Activated CD8-positive, alpha-beta T cell treated with anti-CD3 and anti-CD28 coated beads, Interleukin-2, amount 10 ng/mL, durations not matched to agents 7 days and 5 days (primary cell): ENCODE results near the gene EAF2. TPM values are rescaled to one million over a fixed set of nuclear protein-coding genes. Genes with fewer than 3 reads are reported as not detected.

Source experiments
- ATAC-seq: fragments of 150-1000 bp; cut with Tn5 transposase; one replicate; pipeline ENCODE4 v1.10.0; 2021; ENCODE audit warnings: moderate library complexity
- CTCF ChIA-PET: fragments of 350-600 bp; sonication (Branson Sonifier 250); formaldehyde crosslinking; loops from one replicate; lab custom pipeline; 2021; ENCODE audit warnings: antibody characterized with exemption; lab: Charles Lee
- POLR2A ChIA-PET: fragments of 350-600 bp; sonication (Branson Sonifier 250); formaldehyde crosslinking; loops from one replicate; lab custom pipeline; 2021; ENCODE audit warnings: antibody characterized with exemption; lab: Charles Lee
- DNase-seq: peaks from one replicate; pipeline ENCODE4 v3.0.0-alpha.2; 2020
- H3K27ac Mint-ChIP-seq: one replicate; pipeline ENCODE4 v1.8.0; 2021; ENCODE audit warnings: mild to moderate bottlenecking, mixed read lengths
- H3K27me3 Mint-ChIP-seq: one replicate; pipeline ENCODE4 v1.8.0; 2021; ENCODE audit warnings: low read depth, mixed read lengths
- H3K36me3 Mint-ChIP-seq: one replicate; pipeline ENCODE4 v1.8.0; 2021; ENCODE audit warnings: low read depth, mixed read lengths
- H3K4me1 Mint-ChIP-seq: one replicate; pipeline ENCODE4 v1.8.0; 2021; ENCODE audit warnings: low read depth, mixed read lengths
- H3K4me3 Mint-ChIP-seq: one replicate; pipeline ENCODE4 v1.8.0; 2021; ENCODE audit warnings: mild to moderate bottlenecking, mixed read lengths
- H3K9me3 Mint-ChIP-seq: one replicate; pipeline ENCODE4 v1.8.0; 2022; ENCODE audit warnings: mixed read lengths; ENCODE audit not compliant: insufficient read depth
- total RNA-seq, 2 experiments: library from RNA; stranded (reverse); gene quantifications; one replicate each; pipeline ENCODE4 v1.2.3, GENCODE V29; 2021

EAF2 gene
- total RNA-seq, 2 experiments from 2014 or later, result 12.8 to 13.1 TPM

DNA sequence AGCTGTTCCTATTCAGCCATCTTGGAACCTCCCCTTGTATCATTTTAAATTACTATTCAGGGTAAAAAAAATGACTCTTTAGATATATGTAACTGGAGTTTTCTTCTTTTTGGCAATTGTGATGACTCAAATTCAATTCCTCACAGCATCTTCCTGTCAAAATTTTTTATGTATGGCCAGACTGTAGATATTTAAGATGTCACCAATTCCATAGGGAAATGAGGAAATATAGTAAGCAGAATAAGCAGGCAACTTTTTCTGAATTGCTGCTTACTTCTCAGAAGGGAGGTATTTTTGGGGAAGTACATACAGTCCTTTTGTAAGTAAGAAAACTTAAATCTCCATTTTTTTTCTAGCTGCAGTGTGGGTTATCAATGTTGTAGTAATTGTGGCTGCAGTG is 28.8 kb downstream of the EAF2 start:
- ChIA-PET POLR2A (interaction anchor here (0.6 kb wide), 1 partner anchor 173 kb away, joined by 5 read pairs; no protein-coding TSS in a partner anchor), CTCF (interaction anchor here (0.6 kb wide), 1 partner anchor 13 kb away, joined by 3 read pairs; no protein-coding TSS in a partner anchor)
- Mint-ChIP-seq H3K4me3 (no peak overlapping the region), H3K27ac (no peak overlapping the region), H3K4me1 (no peaks in the 10 kb centered on the region), H3K36me3 (peaks cover 29% of the 10 kb centered on the region), H3K27me3 (no peaks in the 10 kb centered on the region), H3K9me3 (no peaks in the 10 kb centered on the region)
- DNase-seq (no peak), ATAC-seq (no peak)

DNA sequence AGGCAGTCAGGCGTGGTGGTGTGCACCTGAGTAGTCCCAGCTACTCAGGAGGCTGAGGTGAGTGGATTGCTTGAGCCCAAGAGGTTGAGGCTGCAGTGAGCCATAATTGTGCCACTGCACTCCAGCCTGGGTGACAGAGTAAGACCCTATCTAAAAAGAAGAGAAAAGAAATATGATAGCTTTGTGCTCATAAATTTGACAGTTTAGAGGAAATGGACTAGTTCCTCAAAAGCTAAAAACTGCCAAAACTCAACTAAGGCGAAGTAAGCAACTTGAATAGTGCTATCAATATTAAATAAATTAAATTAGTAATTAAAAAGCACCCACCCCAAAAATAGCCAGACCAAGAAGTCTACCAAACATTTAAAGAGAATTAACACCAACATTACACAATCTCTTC is 34.7 kb downstream of the EAF2 start:
- DNase-seq, result no peak
- ChIA-PET POLR2A (no interaction called here), CTCF (interaction anchor here (1.3 kb wide), 1 partner anchor 13 kb away, joined by 4 read pairs; no protein-coding TSS in a partner anchor)
- H3K27me3 Mint-ChIP-seq, result no peaks in the 10 kb centered on the region
- H3K9me3 Mint-ChIP-seq, result no peaks in the 10 kb centered on the region
- no peak overlapping the region for H3K27ac Mint-ChIP-seq
- peaks cover 6% of the 10 kb centered on the region for H3K36me3 Mint-ChIP-seq
- no peak for ATAC-seq
- H3K4me3 Mint-ChIP-seq, result no peak overlapping the region
- no peaks in the 10 kb centered on the region for H3K4me1 Mint-ChIP-seq

DNA sequence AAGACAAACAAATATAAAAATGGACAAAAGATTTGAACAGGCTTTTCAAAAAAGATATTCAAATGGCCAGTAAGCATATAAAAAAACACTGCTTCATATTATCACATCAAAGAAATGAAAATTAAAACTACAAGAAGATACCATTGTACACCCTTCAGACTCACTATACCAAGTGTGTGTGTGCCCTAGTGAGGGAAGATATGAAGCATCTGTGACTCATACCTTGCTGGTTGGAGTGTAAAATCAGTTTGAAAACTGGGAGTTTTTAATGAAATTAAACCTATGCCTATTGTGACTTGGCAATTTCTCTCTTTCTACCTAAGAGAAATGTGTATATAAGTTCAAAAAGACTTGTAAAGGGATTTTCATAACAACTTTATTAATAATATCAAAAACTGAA is 35.7 kb downstream of the EAF2 start:
- no peaks in the 10 kb centered on the region for H3K27me3 Mint-ChIP-seq
- CTCF ChIA-PET, result interaction anchor here (1.3 kb wide), 1 partner anchor 12 kb away, joined by 4 read pairs; no protein-coding TSS in a partner anchor
- H3K9me3 Mint-ChIP-seq, result no peaks in the 10 kb centered on the region
- peaks cover 6% of the 10 kb centered on the region for H3K36me3 Mint-ChIP-seq
- no peak overlapping the region for H3K4me3 Mint-ChIP-seq
- H3K4me1 Mint-ChIP-seq, result no peaks in the 10 kb centered on the region
- no peak for ATAC-seq
- no peak for DNase-seq
- no peak overlapping the region for H3K27ac Mint-ChIP-seq
- POLR2A ChIA-PET, result no interaction called here

DNA sequence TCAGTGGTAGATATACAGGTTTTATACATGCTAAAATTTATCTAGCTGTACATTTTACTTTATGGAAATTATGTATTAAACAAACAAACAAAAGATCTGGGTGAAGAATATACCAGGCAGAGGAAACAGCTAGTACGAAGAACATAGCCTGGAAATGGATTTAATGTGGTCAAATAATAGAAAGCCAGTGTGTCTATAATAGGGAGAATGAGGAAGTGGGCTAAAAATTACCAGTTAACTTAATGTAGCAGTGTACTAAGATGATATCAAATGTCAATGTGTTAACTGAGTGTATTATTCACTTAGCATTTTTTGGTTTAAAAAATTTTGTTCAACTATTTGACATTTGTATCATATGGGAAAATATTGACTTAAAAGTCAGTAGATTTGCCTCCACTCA is 36.4 kb downstream of the EAF2 start:
- ATAC-seq, result no peak
- Mint-ChIP-seq H3K9me3 (no peaks in the 10 kb centered on the region), H3K4me3 (no peak overlapping the region), H3K36me3 (peaks cover 6% of the 10 kb centered on the region), H3K27me3 (no peaks in the 10 kb centered on the region), H3K4me1 (no peaks in the 10 kb centered on the region), H3K27ac (no peak overlapping the region)
- DNase-seq, result no peak
- ChIA-PET CTCF (no interaction called here), POLR2A (no interaction called here)

DNA sequence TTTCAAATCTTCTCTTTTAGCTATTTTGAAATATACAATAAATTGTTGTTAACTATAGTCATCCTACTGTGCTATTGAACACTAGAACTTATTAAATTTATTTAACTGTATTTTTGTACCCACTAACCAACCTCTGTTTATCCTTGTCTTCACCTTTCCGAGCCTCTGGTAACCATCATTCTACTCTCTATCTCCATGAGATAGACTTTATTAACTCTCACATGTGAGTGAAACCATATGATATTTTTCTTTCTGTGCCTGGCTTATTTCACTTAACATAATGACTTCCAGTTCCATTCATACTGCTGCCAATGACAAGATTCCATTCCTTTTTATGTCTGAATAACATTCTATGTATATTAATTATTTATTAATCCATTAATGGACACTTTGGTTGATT is 43.4 kb downstream of the EAF2 start:
- DNase-seq, result no peak
- H3K36me3 Mint-ChIP-seq, result no peaks in the 10 kb centered on the region
- ATAC-seq, result no peak
- no peaks in the 10 kb centered on the region for H3K9me3 Mint-ChIP-seq
- no peaks in the 10 kb centered on the region for H3K27me3 Mint-ChIP-seq
- ChIA-PET CTCF (no interaction called here), POLR2A (no interaction called here)
- H3K27ac Mint-ChIP-seq, result no peak overlapping the region
- no peak overlapping the region for H3K4me3 Mint-ChIP-seq
- H3K4me1 Mint-ChIP-seq, result no peaks in the 10 kb centered on the region

DNA sequence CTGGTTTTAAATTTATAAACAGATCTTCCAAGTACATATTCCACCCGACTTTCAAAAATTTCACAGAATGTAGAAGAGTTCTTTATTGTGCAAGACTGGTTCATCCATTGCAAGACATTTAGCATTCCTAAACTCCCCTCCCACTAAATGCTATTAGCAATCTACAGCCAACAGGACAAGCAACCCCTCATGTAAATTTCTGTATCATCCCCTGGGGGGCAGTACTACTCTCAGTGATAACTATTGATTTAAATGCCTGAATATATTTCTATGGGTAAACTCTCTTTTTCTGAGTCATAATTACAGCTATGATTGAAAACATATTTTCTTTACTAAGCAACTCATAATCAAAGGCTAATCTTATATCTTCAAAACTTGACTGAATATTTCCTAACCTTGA is 48.5 kb downstream of the EAF2 start:
- H3K27me3 Mint-ChIP-seq, result no peaks in the 10 kb centered on the region
- ATAC-seq (no peak), DNase-seq (no peak)
- POLR2A ChIA-PET, result no interaction called here
- H3K27ac Mint-ChIP-seq, result no peak overlapping the region
- no peaks in the 10 kb centered on the region for H3K9me3 Mint-ChIP-seq
- no peaks in the 10 kb centered on the region for H3K4me1 Mint-ChIP-seq
- H3K36me3 Mint-ChIP-seq, result peaks cover 3% of the 10 kb centered on the region
- CTCF ChIA-PET, result interaction anchor here (0.7 to 1.5 kb wide), 8 partner anchors 9 to 375 kb away, joined by 3 to 7 read pairs (median 4); no protein-coding TSS in a partner anchor
- no peak overlapping the region for H3K4me3 Mint-ChIP-seq

DNA sequence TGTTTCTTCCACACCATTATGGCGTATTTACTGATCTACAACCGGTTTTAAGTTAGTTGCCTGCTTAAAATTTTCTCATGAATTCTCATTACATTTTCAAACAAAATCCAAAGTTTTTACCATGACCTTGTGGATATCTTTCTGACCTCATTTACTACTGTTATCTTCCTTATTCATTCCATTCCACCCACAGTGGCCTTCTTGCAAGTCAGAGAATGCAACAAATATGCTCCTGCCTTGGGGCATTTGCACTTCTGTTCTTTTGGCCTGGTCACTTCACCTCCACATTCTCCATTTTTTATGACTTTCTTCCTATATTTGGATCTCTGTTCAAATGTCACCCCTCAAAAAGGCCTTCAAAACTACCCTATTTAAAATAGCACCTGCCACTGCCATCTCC is 50.4 kb downstream of the EAF2 start:
- ChIA-PET CTCF (no interaction called here), POLR2A (no interaction called here)
- H3K9me3 Mint-ChIP-seq, result no peaks in the 10 kb centered on the region
- no peaks in the 10 kb centered on the region for H3K4me1 Mint-ChIP-seq
- no peaks in the 10 kb centered on the region for H3K27me3 Mint-ChIP-seq
- H3K27ac Mint-ChIP-seq, result peak overlapping the region; percentile 1
- DNase-seq (no peak), ATAC-seq (no peak)
- H3K36me3 Mint-ChIP-seq, result peaks cover 3% of the 10 kb centered on the region
- no peak overlapping the region for H3K4me3 Mint-ChIP-seq

DNA sequence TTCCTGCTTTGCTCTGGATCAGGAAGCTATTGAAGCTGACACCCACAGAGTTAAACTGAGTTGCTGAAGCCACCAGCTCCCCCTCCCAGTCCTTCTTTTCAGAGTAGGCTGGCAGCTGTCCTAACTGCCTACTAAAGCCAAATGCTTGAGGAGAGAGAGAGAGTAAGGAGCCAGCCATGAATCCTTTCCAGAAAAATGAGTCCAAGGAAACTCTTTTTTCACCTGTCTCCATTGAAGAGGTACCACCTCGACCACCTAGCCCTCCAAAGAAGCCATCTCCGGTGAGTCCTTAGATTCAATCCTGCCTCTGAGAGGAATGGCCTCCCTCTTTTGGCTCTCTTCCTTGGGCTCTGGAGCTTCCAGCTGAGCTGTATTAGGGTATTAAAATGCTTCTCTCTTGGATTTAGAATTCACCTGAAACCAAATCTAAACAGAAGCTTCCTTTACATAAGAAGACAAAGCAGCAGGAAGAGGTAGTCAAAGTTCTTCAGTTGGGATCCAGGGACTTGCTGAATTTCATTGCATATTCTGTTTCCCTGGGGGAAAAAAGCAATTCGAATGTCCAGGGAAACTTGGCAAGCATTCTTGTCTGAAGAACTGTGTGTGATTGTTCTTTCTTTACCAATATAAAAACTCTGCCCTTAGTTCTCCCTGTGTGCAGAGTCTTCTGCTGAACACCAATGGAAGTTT is 59.4 kb downstream of the EAF2 start, which contains the start of gene SLC15A2:
TSS of gene SLC15A2 (plus strand) at position 101 of the 690 bp plus-strand sequence. CDS start at position 177, 76 bp downstream.
- Mint-ChIP-seq H3K4me1 (no peaks in the 10 kb centered on the region), H3K36me3 (no peaks in the 10 kb centered on the region), H3K27me3 (no peaks in the 10 kb centered on the region), H3K27ac (no peak within 1 kb of the TSS), H3K4me3 (no peak within 1 kb of the TSS), H3K9me3 (no peaks in the 10 kb centered on the region)
- no peak for DNase-seq
- ChIA-PET CTCF (no interaction called here), POLR2A (no interaction called here)
- no peak for ATAC-seq

DNA sequence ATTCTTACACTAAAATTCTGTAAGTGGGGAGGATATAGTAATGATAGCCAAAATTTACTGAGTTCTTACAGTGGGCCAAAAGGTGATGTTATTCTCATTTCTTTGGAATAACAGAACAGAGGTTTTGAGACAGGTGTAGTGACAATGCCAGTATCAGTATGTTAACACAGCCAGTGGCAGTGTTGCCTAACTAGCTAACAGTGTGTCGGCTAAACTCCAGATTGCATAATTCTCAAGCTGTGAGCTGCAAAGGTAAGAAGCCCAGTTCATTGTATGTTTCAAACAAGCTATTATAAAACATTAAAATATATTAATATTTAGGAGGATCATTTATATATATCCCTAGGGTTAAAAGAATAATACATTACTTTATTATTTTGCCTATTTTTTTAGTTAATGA is 60.1 kb downstream of the EAF2 start:
- Mint-ChIP-seq H3K27me3 (no peaks in the 10 kb centered on the region), H3K4me1 (no peaks in the 10 kb centered on the region), H3K27ac (no peak overlapping the region), H3K4me3 (no peak overlapping the region), H3K9me3 (no peaks in the 10 kb centered on the region), H3K36me3 (no peaks in the 10 kb centered on the region)
- DNase-seq (no peak), ATAC-seq (no peak)
- ChIA-PET POLR2A (no interaction called here), CTCF (no interaction called here)

DNA sequence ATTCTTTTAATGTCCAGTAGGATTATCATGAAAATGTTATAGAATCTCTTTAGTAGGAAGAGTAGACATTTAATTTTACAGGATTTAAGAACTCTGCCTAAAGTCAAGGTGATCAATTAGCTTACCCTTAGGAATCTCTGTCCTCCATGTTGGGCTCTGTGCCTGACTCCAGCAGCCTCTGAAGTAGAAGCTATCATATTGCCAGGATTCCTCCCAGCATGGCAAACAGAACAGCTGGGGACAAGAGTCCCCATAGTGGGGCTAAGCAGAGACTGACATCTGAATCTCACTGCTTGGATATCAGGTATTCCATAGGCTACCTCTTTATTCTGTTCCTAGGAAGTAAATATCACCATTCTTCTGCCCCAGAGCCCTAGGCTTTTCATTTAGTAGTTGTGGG is 60.7 kb downstream of the EAF2 start:
- no peaks in the 10 kb centered on the region for H3K4me1 Mint-ChIP-seq
- H3K36me3 Mint-ChIP-seq, result no peaks in the 10 kb centered on the region
- DNase-seq (no peak), ATAC-seq (no peak)
- POLR2A ChIA-PET, result no interaction called here
- H3K4me3 Mint-ChIP-seq, result no peak overlapping the region
- CTCF ChIA-PET, result no interaction called here
- H3K9me3 Mint-ChIP-seq, result no peaks in the 10 kb centered on the region
- no peak overlapping the region for H3K27ac Mint-ChIP-seq
- H3K27me3 Mint-ChIP-seq, result no peaks in the 10 kb centered on the region

DNA sequence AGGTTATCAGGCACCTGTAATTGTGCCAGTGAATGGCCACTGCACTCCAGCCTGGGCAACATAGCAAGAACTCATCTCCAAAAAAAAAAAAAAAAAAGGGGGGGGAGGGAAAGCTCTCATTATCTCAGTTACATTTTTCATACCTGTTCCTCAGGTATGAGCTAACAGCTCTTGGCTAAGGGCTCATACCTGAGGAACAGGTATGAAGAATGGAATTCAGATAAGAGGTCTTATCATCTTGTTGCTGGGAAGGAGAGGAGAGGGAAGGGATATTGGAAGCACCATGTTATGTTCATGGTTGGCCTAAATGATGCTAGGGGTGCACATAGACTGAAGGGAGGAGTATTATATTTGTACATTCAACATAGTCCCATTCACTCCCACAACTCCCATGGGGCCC is 61.8 kb downstream of the EAF2 start:
- POLR2A ChIA-PET, result no interaction called here
- Mint-ChIP-seq H3K27ac (no peak overlapping the region), H3K4me1 (no peaks in the 10 kb centered on the region), H3K4me3 (no peak overlapping the region), H3K9me3 (no peaks in the 10 kb centered on the region), H3K36me3 (no peaks in the 10 kb centered on the region), H3K27me3 (no peaks in the 10 kb centered on the region)
- ATAC-seq (no peak), DNase-seq (no peak)
- CTCF ChIA-PET, result no interaction called here

DNA sequence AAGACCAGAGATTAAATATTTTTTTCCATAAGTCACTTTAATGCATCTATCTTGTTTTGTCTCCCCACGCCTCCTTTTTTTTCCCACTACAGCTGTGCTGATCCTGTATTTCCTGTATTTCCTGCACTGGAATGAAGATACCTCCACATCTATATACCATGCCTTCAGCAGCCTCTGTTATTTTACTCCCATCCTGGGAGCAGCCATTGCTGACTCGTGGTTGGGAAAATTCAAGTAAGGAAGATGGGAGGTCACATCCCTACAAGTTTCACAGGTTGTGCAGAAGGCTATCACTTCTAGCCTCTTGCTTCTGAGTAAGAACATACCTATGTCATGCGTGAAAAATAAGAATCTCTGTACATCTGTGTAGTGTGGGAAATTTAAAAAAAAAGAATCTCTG is 62.3 kb downstream of the EAF2 start:
- Mint-ChIP-seq H3K9me3 (no peaks in the 10 kb centered on the region), H3K27me3 (no peaks in the 10 kb centered on the region), H3K4me3 (no peak overlapping the region), H3K27ac (no peak overlapping the region), H3K36me3 (no peaks in the 10 kb centered on the region), H3K4me1 (no peaks in the 10 kb centered on the region)
- ChIA-PET CTCF (no interaction called here), POLR2A (no interaction called here)
- DNase-seq, result no peak
- ATAC-seq, result no peak
